GM18520 (cell line): ENCODE results near the gene ADRA2B.

Experiments used
- ATAC-seq: cut with Tn5 transposase; IDR thresholded peaks from one replicate; pipeline ENCODE4 v1.9.1; 2021; ENCODE audit not compliant: unreplicated experiment

ADRA2B gene

DNA sequence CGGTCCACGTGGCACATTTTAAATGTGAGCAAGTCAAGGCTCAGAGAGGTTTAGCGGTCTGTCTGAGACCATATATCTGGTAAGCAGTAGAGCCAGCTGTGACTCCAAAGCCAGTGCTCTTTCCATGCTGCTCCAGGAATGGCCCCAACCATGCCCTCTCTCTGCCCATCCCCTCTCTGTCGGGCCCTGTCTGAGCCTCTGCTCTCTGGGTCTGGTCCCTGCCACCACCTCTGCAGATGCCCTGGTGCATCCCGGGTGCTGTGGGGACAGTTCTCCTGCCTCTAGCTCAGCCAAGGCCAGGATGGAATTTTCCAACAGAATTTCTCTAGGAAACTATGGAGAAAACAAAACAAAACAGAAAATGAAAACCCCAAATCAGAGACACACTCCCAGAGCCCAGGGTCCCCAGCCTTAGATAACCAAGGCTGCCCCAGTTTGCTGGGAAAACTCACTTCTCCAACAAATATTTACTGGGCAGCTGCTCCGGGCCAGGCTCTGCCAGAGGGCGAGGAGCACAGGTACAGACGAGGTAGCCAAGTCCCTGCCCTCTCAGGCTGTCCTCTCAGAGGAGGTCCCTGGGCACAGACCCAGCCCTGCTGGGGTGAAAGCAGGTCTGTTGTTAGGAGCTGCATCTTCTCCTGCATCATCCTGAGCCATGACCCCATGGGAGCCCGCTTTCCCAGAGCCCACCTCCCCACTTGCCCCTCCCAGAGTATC lies 9.2 kb downstream of the ADRA2B start:
- no peak for ATAC-seq

DNA sequence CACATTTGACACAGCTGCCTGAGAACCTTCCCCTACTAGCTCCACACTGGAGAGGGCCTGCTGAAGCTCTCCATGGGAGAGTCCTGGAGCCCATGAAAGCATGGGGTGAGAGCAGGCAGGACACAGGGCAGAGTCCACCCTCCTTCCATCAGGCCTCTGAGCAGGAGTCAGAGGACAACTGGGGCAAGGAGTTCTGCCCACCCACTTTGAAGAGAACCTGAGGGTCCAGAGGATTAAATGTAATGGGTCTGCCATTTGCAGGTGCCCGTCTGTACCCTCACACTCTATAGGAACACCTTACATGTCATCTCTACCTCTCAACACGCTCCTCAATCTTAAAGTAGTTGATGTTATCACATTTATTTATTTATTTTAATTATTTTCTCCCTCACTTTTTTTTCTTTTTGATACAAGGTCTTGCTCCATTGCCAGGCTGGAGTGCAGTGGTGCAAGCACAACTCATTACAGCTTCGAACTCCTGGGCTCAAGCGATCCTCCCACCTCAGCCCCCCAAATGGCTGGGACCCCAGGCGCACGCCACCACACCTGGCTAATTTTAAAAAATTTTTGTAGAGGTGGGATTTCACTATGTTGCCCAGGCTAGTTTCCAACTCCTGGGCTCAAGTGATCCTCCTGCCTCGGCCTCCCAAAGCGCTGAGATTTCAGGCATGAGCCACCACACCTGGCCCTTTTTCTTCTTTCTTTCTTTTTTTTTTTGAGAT lies 10.2 kb downstream of the ADRA2B start:
- ATAC-seq = no peak

DNA sequence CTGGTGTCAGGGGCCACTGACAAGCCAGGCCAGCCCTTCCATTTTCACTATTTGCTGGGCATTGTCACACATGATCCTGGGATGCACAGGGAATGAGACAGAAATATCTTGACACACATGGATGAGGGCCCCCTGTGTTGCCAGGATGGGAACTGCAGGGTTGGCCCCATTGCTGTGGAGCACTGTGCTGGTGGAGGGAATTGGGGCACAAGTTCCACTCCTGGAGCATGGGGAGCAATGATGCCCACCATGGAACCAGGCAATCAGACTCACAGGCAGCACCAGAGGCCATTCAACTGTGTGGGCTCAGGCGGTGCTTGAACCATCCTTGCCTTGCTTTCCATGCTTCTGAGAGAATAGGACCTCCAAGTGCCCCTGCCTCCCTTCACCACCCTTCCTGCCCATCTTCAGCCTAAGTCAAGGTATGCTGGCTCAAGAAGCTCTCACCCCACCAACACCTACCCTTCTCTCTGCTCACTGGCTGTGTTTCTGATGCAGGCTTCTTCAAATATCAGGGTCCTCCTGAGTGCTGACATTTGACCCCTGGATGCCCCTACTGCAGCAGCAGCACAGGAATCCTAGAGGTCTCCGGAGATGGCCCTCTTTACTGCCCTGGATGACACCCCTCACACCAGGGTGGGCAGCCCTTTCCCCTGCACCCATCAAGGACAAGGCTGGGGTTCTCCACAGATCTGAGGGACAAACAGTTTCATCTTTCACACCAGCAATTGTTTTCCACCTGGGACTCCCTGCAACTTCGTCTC lies 11.0 kb downstream of the ADRA2B start:
- no peak for ATAC-seq

DNA sequence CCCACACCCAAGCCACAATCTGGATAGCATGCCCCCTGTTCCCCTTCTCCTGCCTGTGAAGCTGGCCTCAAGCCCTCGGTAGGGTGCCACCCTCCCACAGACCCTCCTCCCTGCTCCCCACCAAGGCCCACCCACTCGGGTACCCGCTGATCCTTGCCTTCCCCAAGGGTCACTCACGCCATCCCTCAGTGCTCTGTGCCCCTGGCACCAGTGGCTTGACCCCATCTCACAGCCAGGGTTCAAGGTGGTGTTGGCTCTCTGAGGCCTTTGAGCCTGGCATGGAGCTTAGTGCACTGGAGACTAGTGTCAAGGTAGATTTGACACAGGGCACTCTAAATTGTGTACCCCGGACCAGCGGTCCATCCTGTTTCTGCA lies 11.9 kb downstream of the ADRA2B start:
- no peak for ATAC-seq

DNA sequence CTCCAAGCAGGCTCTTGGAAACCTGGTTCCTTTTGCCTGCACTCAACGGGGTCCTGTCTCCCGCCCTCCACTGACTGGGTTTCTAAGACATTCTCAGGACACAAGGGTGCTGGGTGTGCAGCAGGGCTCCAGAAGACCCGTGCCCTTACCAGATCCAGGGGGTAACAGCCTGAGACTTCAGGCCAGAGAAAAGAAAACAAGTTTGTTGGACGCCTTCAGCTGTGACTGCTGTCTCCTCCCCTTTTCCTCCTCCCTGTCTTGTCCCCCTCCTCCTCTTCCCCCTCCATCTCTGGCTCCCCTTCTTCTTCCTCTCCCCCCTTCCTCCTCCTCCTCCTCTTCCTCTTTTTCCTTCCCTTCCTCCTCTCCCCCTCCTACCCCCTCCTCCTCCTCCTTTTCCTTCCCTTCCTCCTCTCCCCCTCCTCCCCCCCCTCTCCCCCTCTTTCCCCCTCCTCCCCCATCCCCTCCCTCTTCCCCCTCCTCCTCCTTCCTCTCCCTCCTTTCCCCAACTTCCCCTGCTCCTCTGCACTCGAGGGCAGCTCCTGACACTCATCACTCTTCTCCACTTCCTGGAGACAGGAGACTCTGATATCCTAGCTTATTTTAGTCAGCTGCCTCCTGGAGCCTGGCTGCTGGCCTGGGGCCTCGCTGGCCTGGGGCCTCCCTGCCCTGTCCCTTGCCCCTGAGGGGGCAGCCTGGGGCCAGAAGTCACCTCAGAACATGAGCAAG lies 12.4 kb downstream of the ADRA2B start:
- ATAC-seq = no peak

DNA sequence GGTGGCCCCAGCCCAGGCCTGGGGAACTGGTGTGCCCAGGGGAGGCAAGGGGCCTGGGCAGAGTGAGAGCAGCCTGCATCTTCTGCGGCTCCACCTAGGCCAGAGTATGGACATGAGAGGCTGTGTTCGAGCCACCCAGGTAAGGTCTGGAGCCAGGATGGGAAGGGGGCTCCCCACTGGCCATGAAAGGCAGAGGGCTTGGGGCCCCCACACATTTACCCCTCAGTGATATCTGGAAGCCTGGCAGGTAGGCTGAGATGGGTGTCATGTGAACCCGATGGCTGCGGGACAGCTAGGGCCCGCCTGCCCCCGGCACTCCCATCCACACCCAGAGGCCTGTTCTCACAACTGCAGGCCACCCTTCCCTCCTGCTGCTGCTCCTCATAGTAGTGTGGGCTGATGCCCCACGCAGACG lies 13.2 kb downstream of the ADRA2B start:
- ATAC-seq = no peak

DNA sequence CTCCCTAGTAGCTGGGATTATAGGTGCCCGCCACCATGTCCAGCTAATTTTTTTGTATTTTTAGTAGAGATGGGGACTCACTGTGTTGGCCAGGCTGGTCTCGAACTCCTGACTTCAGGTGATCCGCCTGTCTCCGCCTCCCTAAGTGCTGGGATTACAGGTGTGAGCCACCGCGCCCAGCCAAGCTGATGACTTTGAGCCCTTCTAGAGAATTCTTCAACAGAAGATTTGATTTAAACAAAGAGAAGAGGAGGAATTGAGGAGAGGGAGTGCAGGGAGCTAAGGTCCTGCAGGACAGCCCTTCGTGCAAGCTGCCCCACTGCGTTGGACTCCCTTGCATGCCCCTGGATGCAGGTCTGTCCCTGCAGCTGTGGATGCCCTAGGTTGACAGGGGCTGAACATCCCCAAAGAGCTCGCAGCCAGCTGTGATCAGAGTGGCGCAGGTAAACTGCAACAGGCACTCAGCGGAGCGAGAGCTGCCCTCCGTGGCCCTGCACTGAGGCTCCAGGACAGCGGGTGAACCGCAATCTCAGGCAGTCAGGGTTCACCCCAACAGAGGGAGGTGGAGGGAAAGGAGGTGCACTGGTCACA lies 13.7 kb downstream of the ADRA2B start:
- no peak for ATAC-seq

DNA sequence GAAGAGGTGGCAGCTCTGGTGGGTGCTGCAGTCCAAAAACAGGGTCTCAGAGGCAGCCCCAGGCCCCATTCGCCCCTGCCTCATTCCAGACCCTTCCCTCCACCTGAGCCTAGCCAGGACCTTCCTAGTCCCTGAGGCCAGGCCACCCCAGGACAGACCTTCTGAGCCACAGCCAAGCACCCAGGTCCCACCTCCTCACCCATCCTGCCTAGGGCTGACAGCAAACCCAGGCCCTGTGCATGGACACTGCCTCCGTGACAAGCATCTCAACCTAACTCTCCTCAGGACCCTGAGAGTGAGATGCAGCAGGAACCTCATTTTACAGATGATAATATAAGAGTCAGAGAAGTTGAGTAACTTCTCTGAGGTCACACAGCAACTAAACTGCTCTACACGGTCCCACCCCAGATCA lies 15.5 kb downstream of the ADRA2B start:
- ATAC-seq = no peak

DNA sequence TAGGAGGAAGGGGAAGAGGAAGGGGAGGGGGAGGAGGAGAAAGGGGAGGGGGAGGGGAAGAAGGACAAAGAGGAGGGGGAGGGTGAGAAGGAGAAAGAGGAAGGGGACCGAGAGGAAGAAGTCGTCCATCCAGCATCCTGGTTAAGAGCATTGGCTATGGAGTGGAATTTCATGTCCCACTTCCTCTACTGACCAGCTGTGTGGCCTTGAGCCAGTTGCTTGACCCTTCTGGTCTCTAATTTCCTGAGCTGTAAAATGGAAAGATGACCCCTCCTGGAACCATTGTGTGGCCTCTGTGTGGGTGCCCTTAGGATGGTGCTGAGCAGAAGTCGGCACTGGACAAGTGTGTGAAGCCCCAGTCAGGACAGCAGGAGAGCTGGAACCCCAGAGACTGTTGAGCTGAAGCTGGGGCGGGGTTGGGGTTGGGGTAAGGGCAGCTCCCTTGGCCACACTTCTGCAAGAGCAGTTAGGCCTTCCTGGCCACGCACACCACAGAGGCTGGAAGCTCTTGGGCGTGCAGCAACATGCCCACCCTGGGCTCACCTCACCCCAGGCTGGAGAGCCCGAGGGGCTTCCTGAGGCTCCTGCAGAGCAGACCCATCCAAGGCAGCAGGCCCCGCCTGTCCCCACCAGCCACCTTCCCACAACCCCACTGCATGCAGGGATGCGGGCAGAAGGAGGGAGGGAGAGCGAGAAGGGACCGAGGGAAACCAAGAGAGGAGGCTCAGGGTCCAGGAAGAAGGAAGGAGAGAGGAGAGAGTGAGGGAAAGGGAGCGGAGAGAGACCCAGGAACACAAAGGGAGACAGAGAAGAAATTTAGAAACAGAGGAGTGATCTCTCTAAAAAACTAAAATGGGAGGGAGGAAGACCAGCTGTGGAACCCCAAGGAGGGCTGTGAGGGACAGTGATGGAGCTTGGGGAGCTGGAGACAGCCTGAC lies 16.2 kb downstream of the ADRA2B start:
- no peak for ATAC-seq

DNA sequence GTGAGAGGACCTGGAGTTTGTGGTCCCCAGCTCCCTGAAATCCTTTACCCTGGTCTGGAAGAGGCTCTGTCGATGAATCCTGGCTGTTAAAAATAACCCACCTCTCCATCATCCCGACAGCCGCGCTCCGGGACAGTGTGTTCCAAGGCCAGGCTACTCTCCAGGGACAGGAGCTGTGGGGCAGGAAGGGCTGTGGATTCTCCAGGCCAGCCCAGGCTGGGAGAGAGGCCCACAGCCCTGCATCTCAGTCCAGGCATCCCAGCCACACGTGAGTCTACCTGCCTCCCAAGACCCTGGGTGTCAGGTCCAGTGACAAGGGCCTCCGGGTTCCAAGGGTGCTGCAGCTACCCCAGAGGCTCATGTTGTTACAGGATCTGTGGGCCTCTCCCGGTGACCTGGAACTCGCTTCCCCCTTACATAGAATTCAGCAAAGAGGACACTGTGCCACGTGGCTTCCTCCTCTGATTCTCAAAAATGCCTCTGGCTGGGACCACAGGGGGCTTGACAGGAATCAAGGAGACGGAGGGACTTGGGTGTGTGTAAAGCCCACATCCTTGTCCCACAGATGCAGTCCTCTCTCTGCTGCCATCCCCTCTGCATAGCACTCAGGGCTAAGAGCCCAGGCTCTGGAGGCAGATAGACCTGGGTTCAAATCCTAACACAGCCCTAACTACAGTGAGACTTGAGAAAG lies 17.3 kb downstream of the ADRA2B start:
- no peak for ATAC-seq

DNA sequence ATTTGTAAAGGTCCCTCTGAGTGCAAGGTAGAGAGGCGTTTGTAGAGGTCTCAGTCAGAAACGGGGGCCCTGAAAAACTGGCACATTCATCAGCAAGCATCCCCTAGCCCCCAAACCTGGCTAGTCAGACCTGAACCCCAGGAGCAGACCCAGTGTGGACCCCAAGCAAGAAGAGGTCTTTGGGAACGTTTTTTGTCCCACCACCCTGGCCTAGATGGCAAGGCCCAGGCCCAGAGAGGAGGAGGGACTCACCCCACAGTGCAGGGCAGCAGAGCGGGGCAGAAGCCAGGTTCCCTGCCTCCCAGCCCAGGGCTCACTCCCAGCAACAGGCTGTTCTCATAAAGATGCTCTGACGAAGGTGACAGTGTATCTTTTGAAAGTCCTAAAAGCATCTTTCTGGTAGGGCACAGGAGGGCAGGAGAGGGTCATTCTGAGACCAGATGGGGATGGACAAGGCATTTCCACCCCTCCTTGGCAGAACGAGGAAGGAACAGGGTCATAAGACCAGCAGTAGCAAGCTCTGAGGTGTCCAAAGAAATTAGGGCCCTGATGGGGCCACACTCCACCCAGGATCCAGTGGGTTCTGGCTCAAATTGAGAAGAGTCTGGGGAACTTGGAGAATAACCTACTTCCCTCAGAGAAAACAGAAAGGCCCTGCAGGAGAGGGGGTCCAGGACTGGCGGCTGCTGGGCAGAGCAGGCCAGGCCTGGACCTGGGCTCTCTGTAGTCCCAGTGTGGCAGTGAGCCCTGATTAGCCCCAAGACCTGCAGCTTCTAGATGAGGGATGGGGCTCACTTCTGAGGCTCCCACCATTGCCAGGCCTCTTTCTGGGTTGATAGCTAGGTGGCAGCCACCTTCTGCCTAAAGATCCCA lies 18.2 kb downstream of the ADRA2B start:
- ATAC-seq = no peak

DNA sequence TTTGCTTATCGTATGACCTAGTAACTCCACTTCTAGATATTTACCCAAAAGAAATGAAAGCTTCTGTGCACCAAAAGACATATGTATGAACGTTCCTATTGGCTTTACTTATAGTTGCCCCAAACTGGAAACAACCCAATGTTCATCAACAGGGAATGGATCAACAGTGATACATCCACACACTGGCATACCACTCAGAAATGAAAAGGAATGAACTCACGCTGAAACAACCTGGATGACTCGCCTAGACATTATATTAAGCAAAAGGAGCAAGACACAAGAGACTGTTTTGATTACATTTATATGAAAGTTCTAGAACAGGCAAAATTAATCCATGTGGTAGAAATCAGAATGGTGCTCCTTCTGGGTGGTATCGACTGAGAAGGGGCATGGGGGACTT lies 18.9 kb downstream of the ADRA2B start:
- no peak for ATAC-seq

DNA sequence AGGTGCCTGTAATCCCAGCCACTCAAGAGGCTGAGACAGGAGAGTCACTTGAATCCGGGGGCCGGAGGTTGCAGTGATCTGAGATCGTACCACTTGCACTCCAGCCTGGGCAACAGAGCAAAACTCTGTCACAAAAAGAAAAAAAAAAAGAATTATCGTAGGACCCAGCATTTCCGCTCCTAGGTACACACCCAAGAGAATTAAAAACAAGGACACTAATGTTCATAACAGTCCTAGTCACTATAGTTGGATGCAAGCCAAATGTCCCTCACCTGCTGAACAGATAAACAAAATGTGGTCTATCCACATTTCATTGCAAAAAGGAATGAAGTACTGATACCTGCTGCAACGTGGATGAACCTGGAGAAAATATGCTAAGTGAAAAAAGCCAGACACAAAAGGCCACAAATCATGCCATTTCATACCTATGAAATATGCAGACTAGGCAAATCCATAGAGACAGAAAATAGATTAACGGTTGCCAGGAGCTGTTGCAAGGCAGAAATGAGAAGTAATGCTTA lies 21.2 kb downstream of the ADRA2B start:
- no peak for ATAC-seq

DNA sequence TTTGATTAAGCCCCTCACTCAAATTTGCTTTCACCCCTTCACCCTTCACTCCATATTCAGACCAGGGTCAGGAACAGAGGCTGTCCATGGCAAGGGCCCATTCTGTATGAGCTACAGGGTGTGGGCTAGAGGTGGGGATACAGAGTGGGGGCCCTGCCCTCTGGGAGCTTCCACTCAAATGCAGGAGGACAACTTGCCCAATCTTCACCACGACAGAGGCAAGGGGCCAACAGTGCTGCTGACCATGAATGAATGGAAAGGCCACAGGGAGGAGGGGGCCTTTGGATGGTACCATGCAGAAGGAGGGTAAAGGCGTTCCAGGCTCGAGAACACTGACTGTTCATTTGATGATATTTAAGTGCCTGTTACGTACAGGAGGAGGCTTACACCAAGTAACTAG lies 22.8 kb downstream of the ADRA2B start:
- no peak for ATAC-seq

DNA sequence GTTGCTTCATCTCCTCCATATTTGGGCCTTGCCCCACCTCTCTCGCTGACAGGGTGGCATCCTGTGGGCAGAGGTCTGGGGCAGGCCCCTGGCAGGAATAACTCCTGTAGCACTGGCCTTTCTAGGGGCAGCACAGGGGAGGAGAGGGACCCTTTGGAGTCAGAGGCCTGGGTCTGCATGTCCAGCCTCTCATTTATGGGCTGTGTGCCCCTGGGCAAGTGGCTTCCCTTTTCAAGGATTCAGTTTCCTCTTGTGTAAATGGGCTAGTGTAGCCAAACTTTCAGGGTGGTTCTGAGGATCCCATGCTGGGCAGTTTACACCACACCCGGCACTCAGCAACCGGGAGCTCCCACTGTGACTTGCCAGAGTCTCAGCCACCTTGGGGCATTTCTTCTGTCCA lies 23.4 kb downstream of the ADRA2B start:
- ATAC-seq = no peak

DNA sequence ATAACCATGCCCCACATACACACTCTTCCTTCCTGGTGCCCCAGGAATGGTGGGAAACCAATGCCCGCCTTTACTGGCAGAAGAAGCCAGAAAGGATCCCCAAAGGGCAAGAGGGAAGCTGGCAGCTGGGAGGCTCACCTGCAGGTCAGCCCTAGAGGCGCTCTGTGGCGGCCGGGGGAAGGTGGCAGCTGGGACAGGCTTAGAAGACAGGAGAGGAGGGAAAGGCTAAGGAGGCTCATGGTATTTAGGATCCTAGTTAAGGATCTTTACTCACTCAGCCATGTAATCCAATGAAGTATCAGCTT lies 23.8 kb downstream of the ADRA2B start:
- ATAC-seq = no peak

DNA sequence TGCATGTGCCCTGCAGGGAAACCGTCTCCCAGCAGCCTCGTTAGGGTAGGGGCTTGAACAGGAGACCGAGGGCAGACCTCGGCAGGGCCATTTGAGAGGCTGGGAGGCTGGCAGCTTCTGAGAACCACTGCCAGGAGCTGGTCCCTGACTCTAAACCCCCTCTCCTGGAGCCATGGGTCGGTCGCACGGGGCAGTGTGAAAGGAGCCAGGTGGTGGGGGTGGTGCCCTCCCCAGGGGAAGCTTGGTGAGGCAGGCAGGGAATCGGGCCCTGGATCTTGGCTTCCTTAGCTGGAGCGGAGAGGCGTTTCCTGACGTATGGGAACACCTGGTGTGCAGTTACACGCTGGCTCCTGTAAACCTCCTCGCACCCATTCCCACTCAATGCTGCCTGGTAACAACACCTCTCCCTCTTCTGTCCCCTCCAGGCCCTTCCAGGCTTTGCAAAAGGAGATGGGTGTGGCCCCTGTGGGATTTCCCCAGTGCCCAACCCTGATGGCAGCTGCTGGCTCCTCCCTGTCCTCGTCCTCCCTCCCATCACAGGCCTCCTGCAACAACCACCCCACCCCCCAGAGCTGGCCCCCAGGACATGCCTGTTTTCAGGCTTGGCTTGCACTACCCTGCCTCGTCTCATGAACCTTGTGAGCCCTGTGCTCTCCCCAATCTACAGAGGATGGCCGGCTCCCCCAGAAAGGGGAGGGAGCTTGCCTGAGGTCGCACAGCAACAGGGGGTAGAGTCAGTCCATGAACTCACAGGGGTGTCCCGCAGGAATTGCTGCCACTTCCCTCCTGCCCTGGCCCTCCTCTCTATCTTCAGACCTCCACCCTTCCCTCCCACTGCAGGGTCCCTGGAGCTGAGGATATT lies 24.4 kb downstream of the ADRA2B start:
- no peak for ATAC-seq
